K562 (cell line): ENCODE results near the gene EMILIN1. TPM values are rescaled to one million over a fixed set of nuclear protein-coding genes. Genes with fewer than 3 reads are reported as not detected.

Experiments used
- CREM ChIP-seq: IDR thresholded peaks from 2 replicates; pipeline ENCODE4 v1.6.1; 2014; ENCODE audit warnings: antibody characterized with exemption, low read depth
- PML ChIP-seq: IDR thresholded peaks from 2 replicates; pipeline ENCODE4 v1.6.1; 2012; ENCODE audit warnings: low read length, inconsistent platforms
- XRCC4 ChIP-seq: IDR thresholded peaks from one replicate; pipeline ENCODE4 v1.6.1; 2011; ENCODE audit not compliant: insufficient read depth, insufficient read length; ENCODE audit errors: extremely low read depth
- ZBTB1 ChIP-seq: sonication (generic); formaldehyde crosslinking; IDR thresholded peaks from 2 replicates; pipeline ENCODE4 v1.8.1; 2023; ENCODE audit warnings: missing genetic modification reagents, low read depth, mild to moderate bottlenecking, borderline replicate concordance
- ZC3H4 ChIP-seq: sonication (generic); formaldehyde crosslinking; IDR thresholded peaks from 2 replicates; pipeline ENCODE4 v1.9.0; 2021; ENCODE audit warnings: missing genetic modification reagents, borderline replicate concordance
- ZNF41 ChIP-seq: fragments of 250-450 bp; sonication (Bioruptor Pico); conservative IDR thresholded peaks from 2 replicates; pipeline ENCODE4 v1.4.0; 2020; ENCODE audit warnings: mild to moderate bottlenecking
- polyA plus RNA-seq, 8 experiments: library from polyadenylated mRNA; depleted of rRNA in 4 of 8; stranded (reverse) in 5 of 8; unstranded in 3 of 8; fragments of >200 nt; fragmentation: Nextera tagmentation in 2 of 8; fragmentation: Illumina TruSeq in 1 of 8; extraction: Ambion mirVana in 2 of 8; extraction: Trizol in 1 of 8; gene quantifications; 2 replicates each; pipeline versions ENCODE4 v1.2.1 to v1.2.3, GENCODE V29; 2011 to 2014; ENCODE audit warnings: inconsistent platforms in 1 of 8, missing spikeins in 1 of 8
- total RNA-seq, 7 experiments: library from RNA; depleted of rRNA in 6 of 7; stranded (reverse); fragments of >200 nt in 6 of 7; fragmentation: Illumina TruSeq in 2 of 7; extraction: Trizol in 2 of 7; gene quantifications; 2 replicates each; pipeline versions ENCODE4 v1.2.1 to v1.2.3, GENCODE V29; 2011 to 2021; ENCODE audit warnings: low replicate concordance in 1 of 7
- TF ChIP-seq, protein P1 (sequence below): fragments of 150-350 bp; conservative IDR thresholded peaks from 2 replicates; pipeline ENCODE4 v1.6.1; 2014; ENCODE audit warnings: low read length
- TF ChIP-seq, protein P2 (sequence below): fragments of 450-650 bp; IDR thresholded peaks from 2 replicates; pipeline ENCODE4 v1.7.1; 2018; ENCODE audit warnings: mild to moderate bottlenecking, low read depth; ENCODE audit not compliant: partially characterized antibody
- TF ChIP-seq, protein P3 (sequence below), 2 experiments: IDR thresholded peaks; 2 replicates each; pipeline ENCODE4 v1.6.1; 2012; ENCODE audit warnings: improper control_type of control experiment in 2 of 2, low read depth in 2 of 2, low read length in 2 of 2, borderline replicate concordance in 1 of 2
- TF ChIP-seq, protein P4 (sequence below): fragments of 250-450 bp; sonication (Bioruptor Pico); IDR thresholded peaks from 2 replicates; pipeline ENCODE4 v1.5.0; 2021; ENCODE audit warnings: mild to moderate bottlenecking, borderline replicate concordance
- TF ChIP-seq, protein P5 (sequence below): fragments of 450-650 bp; IDR thresholded peaks from 2 replicates; pipeline ENCODE4 v1.7.0; 2016; ENCODE audit warnings: borderline replicate concordance

Gene EMILIN1
- total and polyA plus RNA-seq, 9 of the 15 experiments (the other 6 are each of a cell fraction or from before 2014, with no cell fraction given), result 0.04 to 2.7 (median 0.54) TPM; not detected in 2

DNA sequence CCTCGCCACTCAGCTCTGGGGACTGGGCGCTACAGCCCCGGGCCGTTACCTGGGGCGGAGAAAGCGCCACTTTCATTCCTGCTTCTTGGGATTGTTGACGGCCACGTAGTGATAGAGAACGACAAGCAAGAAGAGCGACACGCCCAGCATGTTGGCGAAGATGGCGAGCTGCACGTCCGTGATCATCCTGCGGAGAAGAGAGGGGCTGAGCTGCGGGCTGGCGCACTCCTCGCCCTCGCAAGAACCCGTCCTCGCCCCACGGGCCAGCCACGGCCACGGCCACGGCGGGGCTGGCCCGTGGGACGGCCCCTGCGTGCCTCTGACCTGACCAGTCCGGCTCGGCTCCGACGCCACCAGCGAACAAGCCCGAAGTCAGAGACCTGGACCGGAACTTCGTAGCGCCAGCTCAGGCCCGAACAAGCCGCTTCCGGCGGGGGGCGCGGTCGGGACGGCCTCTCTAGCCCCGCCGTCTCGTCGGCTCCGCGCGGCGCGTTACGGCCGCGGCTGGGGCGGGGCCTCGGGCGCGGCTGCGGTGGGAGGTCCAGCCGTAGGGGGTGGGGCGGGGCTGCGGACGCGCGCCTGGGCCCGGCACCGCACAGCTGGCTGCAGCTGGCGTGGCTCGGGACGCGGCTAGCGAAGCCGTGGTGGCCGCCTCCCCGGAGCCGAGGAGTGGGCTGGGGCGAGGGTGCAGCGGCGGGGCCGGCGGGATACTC is 7.0 kb upstream of the EMILIN1 start, which contains the start of gene OST4 (continued):
- TF ChIP-seq PML, result peak; percentile 61; the same call in 1 of the 2 replicates
- TF ChIP-seq XRCC4, result no peak
- TF ChIP-seq CREM, result peak; percentile 85
- no peak for TF ChIP-seq ZC3H4 (CRISPR knock-in tag)
- TF ChIP-seq, protein P1, sequence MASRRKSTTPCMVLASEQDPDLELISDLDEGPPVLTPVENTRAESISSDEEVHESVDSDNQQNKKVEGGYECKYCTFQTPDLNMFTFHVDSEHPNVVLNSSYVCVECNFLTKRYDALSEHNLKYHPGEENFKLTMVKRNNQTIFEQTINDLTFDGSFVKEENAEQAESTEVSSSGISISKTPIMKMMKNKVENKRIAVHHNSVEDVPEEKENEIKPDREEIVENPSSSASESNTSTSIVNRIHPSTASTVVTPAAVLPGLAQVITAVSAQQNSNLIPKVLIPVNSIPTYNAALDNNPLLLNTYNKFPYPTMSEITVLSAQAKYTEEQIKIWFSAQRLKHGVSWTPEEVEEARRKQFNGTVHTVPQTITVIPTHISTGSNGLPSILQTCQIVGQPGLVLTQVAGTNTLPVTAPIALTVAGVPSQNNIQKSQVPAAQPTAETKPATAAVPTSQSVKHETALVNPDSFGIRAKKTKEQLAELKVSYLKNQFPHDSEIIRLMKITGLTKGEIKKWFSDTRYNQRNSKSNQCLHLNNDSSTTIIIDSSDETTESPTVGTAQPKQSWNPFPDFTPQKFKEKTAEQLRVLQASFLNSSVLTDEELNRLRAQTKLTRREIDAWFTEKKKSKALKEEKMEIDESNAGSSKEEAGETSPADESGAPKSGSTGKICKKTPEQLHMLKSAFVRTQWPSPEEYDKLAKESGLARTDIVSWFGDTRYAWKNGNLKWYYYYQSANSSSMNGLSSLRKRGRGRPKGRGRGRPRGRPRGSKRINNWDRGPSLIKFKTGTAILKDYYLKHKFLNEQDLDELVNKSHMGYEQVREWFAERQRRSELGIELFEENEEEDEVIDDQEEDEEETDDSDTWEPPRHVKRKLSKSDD, result 0 out of 2 replicates have a peak, but pooled peaks have one; percentile 21
- TF ChIP-seq, protein P2, sequence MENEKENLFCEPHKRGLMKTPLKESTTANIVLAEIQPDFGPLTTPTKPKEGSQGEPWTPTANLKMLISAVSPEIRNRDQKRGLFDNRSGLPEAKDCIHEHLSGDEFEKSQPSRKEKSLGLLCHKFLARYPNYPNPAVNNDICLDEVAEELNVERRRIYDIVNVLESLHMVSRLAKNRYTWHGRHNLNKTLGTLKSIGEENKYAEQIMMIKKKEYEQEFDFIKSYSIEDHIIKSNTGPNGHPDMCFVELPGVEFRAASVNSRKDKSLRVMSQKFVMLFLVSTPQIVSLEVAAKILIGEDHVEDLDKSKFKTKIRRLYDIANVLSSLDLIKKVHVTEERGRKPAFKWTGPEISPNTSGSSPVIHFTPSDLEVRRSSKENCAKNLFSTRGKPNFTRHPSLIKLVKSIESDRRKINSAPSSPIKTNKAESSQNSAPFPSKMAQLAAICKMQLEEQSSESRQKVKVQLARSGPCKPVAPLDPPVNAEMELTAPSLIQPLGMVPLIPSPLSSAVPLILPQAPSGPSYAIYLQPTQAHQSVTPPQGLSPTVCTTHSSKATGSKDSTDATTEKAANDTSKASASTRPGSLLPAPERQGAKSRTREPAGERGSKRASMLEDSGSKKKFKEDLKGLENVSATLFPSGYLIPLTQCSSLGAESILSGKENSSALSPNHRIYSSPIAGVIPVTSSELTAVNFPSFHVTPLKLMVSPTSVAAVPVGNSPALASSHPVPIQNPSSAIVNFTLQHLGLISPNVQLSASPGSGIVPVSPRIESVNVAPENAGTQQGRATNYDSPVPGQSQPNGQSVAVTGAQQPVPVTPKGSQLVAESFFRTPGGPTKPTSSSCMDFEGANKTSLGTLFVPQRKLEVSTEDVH, result peak; percentile 36
- peak; percentile 49; the same call in 1 of the 2 replicates for TF ChIP-seq ZBTB1 (CRISPR knock-in tag)
- TF ChIP-seq ZNF41 (CRISPR knock-in tag), result no peak
- TF ChIP-seq, protein P3, sequence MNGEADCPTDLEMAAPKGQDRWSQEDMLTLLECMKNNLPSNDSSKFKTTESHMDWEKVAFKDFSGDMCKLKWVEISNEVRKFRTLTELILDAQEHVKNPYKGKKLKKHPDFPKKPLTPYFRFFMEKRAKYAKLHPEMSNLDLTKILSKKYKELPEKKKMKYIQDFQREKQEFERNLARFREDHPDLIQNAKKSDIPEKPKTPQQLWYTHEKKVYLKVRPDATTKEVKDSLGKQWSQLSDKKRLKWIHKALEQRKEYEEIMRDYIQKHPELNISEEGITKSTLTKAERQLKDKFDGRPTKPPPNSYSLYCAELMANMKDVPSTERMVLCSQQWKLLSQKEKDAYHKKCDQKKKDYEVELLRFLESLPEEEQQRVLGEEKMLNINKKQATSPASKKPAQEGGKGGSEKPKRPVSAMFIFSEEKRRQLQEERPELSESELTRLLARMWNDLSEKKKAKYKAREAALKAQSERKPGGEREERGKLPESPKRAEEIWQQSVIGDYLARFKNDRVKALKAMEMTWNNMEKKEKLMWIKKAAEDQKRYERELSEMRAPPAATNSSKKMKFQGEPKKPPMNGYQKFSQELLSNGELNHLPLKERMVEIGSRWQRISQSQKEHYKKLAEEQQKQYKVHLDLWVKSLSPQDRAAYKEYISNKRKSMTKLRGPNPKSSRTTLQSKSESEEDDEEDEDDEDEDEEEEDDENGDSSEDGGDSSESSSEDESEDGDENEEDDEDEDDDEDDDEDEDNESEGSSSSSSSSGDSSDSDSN (IDR thresholded peaks at IDR 0.05; ENCODE audit: borderline replicate concordance in 1 of 2, low read depth in 2 of 2, low read length in 2 of 2), result peak in 1 of 2 experiments; percentile 8; a peak in 1 of 4 replicates
- TF ChIP-seq, protein P4, sequence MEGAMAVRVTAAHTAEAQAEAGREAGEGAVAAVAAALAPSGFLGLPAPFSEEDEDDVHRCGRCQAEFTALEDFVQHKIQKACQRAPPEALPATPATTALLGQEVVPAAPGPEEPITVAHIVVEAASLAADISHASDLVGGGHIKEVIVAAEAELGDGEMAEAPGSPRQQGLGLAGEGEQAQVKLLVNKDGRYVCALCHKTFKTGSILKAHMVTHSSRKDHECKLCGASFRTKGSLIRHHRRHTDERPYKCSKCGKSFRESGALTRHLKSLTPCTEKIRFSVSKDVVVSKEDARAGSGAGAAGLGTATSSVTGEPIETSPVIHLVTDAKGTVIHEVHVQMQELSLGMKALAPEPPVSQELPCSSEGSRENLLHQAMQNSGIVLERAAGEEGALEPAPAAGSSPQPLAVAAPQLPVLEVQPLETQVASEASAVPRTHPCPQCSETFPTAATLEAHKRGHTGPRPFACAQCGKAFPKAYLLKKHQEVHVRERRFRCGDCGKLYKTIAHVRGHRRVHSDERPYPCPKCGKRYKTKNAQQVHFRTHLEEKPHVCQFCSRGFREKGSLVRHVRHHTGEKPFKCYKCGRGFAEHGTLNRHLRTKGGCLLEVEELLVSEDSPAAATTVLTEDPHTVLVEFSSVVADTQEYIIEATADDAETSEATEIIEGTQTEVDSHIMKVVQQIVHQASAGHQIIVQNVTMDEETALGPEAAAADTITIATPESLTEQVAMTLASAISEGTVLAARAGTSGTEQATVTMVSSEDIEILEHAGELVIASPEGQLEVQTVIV, result peak; percentile 79; the same call in 1 of the 2 replicates
- TF ChIP-seq, protein P5, sequence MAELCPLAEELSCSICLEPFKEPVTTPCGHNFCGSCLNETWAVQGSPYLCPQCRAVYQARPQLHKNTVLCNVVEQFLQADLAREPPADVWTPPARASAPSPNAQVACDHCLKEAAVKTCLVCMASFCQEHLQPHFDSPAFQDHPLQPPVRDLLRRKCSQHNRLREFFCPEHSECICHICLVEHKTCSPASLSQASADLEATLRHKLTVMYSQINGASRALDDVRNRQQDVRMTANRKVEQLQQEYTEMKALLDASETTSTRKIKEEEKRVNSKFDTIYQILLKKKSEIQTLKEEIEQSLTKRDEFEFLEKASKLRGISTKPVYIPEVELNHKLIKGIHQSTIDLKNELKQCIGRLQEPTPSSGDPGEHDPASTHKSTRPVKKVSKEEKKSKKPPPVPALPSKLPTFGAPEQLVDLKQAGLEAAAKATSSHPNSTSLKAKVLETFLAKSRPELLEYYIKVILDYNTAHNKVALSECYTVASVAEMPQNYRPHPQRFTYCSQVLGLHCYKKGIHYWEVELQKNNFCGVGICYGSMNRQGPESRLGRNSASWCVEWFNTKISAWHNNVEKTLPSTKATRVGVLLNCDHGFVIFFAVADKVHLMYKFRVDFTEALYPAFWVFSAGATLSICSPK, result no peak
